DND-41 (cell line): ENCODE measurements around the gene POLR2M.
A peak's percentile ranks its signal among the peaks of the same experiment; 100 is the strongest.

Experiments used
- EZH2 ChIP-seq: IDR thresholded peaks from 3 replicates; pipeline ENCODE4 v1.6.1; 2012; ENCODE audit warnings: borderline replicate concordance, low read depth, mild to moderate bottlenecking, moderate library complexity, low read length, inconsistent platforms; ENCODE audit not compliant: severe bottlenecking
- TF ChIP-seq, protein P1 (sequence below): IDR thresholded peaks from 2 replicates; pipeline ENCODE4 v1.5.1; 2012; ENCODE audit warnings: borderline replicate concordance, low read length, moderate library complexity, mild to moderate bottlenecking; ENCODE audit not compliant: poor library complexity, severe bottlenecking; ENCODE audit errors: extremely low read depth

DNA sequence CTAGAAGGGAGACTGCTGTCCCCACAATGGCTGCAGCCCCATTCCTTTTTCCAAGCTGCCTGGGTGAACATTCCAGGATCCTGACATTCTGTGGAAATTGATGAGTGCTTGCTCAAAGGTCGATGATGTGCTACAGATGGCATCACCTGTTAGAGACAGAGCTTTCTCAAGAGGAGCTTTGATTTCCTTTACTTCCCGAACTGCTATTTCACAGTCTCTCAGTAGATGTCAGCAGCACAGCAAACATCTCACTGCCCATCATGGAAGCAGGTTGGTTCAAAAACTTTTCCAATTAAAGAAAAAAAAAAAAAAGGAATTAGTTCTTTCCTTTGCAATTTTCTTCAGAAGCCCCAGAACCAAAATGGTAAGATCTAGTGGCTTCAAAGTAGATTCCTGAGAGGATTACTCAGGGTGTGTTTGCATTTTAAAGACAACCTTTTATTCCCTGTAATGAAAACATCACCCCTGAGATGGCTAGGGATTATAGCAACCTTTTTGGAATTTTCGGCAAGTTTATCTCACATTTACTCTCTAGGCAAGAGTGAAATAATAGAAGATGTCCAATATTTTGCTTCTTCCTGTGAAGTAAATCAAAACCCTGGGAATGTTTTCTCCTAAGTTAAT lies 44.8 kb downstream of the POLR2M start:
- TF ChIP-seq, protein P1, sequence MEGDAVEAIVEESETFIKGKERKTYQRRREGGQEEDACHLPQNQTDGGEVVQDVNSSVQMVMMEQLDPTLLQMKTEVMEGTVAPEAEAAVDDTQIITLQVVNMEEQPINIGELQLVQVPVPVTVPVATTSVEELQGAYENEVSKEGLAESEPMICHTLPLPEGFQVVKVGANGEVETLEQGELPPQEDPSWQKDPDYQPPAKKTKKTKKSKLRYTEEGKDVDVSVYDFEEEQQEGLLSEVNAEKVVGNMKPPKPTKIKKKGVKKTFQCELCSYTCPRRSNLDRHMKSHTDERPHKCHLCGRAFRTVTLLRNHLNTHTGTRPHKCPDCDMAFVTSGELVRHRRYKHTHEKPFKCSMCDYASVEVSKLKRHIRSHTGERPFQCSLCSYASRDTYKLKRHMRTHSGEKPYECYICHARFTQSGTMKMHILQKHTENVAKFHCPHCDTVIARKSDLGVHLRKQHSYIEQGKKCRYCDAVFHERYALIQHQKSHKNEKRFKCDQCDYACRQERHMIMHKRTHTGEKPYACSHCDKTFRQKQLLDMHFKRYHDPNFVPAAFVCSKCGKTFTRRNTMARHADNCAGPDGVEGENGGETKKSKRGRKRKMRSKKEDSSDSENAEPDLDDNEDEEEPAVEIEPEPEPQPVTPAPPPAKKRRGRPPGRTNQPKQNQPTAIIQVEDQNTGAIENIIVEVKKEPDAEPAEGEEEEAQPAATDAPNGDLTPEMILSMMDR, result peak; percentile 41
- no peak for TF ChIP-seq EZH2
